ENCODE data around the gene ACTN4.

ACTN4 gene

DNA sequence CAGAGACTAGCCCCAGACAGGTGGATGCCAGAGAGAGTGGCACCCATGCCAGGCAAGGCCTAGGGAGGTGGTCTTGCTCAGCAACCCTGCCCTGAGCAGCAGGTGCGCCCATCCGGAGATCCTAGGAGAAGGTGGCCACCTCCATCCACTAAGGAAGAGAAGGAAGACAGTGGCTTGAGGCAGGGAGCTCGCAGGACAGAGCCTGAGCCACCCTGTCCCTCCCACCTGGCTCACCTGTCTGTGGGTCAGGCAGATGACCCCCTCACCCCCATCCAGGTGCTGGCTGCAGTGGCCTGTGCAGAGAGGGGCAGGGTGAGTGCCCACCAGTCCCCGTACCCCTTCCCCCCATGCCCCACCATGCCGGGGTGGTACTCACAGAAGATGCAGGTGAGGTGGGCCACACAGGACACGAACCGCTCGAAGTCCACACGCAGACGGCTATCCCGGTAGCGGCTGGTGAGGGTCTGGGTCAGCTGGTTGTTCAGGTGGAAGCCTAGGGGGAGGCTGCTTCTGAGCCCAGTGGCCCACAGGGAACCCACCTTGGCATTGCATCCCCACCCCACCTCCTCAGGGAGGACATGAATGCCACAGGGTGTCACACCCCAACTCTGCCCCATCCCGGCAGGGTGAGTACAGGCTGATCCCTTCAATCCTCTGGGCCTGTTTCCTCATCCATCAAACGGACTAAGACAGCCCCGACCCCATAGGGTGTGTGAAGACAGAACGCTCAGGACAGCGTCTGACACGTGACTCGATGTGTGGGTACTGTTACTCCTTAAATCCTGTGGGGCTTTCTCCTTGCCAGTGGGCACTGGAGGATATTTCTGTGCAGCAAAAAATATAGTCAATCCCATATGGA lies 83.5 kb downstream of the ACTN4 start:
- H3K4me3 ChIP-seq (replicated peaks; ENCODE audit: low read depth, low read length), result no peak overlapping the region
- no peak for DNase-seq (ENCODE audit: low read depth)
- TF ChIP-seq, protein P1, sequence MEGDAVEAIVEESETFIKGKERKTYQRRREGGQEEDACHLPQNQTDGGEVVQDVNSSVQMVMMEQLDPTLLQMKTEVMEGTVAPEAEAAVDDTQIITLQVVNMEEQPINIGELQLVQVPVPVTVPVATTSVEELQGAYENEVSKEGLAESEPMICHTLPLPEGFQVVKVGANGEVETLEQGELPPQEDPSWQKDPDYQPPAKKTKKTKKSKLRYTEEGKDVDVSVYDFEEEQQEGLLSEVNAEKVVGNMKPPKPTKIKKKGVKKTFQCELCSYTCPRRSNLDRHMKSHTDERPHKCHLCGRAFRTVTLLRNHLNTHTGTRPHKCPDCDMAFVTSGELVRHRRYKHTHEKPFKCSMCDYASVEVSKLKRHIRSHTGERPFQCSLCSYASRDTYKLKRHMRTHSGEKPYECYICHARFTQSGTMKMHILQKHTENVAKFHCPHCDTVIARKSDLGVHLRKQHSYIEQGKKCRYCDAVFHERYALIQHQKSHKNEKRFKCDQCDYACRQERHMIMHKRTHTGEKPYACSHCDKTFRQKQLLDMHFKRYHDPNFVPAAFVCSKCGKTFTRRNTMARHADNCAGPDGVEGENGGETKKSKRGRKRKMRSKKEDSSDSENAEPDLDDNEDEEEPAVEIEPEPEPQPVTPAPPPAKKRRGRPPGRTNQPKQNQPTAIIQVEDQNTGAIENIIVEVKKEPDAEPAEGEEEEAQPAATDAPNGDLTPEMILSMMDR (IDR thresholded peaks at IDR 0.05; ENCODE audit: low read length, missing control alignments), result no peak

DNA sequence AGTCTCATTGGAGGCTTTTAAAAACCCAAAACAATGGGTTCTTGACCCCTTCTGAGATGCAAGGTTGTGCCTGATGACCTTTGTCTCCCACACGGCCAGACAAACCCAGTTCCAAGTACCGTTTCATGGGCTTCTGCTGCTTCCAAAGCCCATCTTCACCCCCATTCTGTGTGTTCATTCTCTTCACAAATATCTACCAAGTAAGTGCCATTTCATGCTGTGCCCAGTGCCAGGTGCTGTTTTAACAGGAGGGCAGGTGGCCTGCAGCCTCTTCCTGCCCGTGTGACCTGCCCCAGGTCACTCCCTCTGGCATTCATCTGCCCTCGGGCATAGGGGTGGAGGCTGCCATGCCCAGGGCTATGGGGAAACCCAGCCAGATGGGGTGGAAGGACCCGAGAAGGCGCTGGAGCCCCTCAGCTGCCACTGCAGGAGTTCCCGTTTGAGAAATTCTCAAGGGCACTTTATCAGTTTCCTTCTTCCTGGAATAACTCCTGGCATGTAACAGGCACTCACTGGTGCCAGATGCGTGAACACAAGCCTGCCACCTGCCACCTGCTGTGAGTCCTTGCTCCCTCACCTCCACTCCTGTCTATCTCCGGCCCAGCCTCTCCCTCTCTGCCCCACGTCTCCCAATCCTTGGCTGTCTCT lies 84.3 kb downstream of the ACTN4 start:
- no peak for DNase-seq (ENCODE audit: low read depth)
- no peak overlapping the region for H3K4me3 ChIP-seq (replicated peaks; ENCODE audit: low read depth, low read length)
- TF ChIP-seq, protein P1 (IDR thresholded peaks at IDR 0.05; ENCODE audit: low read length, missing control alignments), result no peak

DNA sequence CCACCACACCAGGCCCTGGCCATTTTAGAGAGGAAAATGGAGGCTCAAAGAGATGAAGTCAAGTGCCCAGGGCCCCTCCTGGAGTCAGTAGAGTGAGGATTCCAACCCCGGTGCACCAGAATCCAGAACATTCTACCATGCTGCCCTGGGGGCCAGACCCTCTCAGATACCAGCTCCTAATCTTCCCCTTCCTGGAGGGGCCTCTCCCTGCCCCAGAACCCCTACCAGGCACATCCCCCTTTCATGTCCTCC lies 85.7 kb downstream of the ACTN4 start:
- TF ChIP-seq, protein P1 (IDR thresholded peaks at IDR 0.05; ENCODE audit: low read length, missing control alignments), result no peak
- no peak for DNase-seq (ENCODE audit: low read depth)
- H3K4me3 ChIP-seq (replicated peaks; ENCODE audit: low read depth, low read length), result no peak overlapping the region

DNA sequence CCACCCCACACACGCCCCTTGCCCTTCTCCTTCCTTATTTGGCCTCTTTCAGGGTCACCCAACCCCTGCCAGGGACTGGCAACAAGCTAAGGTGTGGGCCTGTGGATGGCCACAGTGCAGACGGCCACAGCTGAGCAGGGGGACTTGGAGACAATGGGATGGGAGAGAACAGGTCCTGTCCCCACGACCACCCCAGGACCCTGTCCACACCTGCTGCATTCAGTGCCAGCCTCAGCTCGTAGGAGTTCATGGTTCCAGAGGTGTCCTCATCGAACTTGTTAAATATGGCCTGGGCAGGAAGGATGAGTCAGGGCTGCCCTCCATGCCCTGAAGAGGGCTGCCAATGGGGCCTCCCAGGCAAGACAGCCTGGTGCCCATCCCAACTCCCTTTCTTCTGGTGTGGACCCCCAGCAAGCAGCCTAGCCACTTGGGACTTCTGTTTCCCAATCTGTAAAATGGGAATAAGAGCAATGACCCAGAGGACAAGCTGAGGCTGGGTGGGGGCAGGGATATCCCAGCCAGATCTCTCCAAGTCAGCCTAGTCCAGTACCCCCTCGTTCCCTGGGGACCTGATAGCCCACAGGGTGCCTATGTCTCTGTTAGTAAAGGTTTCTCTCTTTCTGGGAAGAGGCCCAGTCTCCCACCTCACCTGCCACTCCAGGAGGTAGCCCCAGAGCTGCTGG lies 86.2 kb downstream of the ACTN4 start:
- TF ChIP-seq, protein P1 (IDR thresholded peaks at IDR 0.05; ENCODE audit: low read length, missing control alignments), result no peak
- DNase-seq (ENCODE audit: low read depth), result no peak
- no peak overlapping the region for H3K4me3 ChIP-seq (replicated peaks; ENCODE audit: low read depth, low read length)

DNA sequence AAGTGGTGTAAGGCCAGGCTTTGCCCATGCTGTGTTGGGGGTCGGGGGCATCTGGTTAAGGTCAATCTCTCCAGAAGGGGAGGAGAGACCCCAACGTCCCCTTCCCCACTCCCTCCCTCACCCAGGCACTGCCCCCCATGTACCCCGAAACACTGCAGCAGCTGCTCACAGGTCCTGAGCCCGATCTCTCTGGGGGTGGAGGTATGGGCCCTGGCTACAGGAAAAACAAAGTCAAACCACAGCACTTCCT lies 86.7 kb downstream of the ACTN4 start:
- TF ChIP-seq, protein P1 (IDR thresholded peaks at IDR 0.05; ENCODE audit: low read length, missing control alignments), result no peak
- H3K4me3 ChIP-seq (replicated peaks; ENCODE audit: low read depth, low read length), result no peak overlapping the region
- no peak for DNase-seq (ENCODE audit: low read depth)

DNA sequence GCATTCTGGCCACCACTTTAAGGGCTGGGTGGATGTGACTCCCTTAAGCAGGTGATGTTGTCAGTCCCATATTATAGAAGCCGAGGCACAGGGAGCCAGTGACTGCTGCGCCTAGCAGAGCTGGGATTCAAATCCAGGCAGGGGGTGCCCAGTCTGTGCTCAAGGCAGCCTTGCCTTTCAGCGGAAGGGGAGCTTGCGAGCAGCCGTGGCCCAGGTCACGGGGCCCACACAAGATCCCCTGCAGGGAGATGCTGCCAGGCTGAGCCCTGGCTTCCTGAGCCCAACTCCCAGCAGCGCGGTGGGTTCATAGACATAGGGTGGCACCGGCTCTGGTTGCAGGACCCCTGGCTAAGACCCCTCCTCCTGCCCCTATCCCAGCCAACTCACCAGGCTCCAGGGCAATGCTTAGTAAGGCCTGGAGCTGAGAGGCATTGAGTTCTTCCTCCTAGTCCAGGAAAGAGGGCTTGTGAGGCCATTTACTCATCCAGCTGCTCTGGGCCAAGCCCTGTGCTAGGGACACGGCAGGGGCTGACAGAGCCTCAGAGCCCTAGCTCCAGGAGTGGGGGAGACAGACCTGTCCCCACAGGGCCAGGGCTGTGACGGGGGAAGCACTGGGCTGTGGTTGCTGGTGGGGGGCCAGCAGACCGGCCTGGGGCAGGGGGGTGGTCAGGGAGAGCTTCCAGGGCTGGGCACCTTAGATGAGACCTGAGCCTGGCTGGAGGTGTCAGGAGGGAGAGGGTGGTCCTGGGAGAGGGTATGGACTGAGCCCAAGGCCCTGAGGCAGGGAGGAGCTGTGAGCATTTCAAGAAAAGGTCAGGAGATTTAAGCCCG lies 87.2 kb downstream of the ACTN4 start:
- no peak overlapping the region for H3K4me3 ChIP-seq (replicated peaks; ENCODE audit: low read depth, low read length)

More for the DNA sequence above, 87.2 kb downstream of the ACTN4 start:
- DNase-seq (ENCODE audit: low read depth), result no peak
- TF ChIP-seq, protein P1 (IDR thresholded peaks at IDR 0.05; ENCODE audit: low read length, missing control alignments), result no peak

Measured in fibroblast of pulmonary artery (primary cell).